OCI-LY3 (cell line): ENCODE data around the gene RPL35.

Source experiments
- H2AFZ ChIP-seq: fragments of 200-600, 300-600 bp; shearing (Covaris generic); 2 replicates; pipeline ENCODE4 v1.6.0; 2014; ENCODE audit warnings: antibody characterized with exemption, low read depth, low read length
- H3K27ac ChIP-seq: fragments of 200-600, 300-600 bp; sonication (generic); 2 replicates; pipeline ENCODE4 v1.5.1; 2014; ENCODE audit warnings: mild to moderate bottlenecking, low read length, moderate library complexity, mixed read lengths
- H3K27me3 ChIP-seq: fragments of 200-600, 300-600 bp; sonication (generic); 2 replicates; pipeline ENCODE4 v1.6.1; 2014; ENCODE audit warnings: low read depth, low read length, mixed read lengths
- H3K36me3 ChIP-seq: fragments of 200-600, 300-600 bp; sonication (generic); replicated peaks from 2 replicates; pipeline ENCODE3; 2014; ENCODE audit warnings: low read depth, low read length, mixed read lengths
- H3K4me1 ChIP-seq: fragments of 300-600, 200-600 bp; sonication (generic); 2 replicates; pipeline ENCODE4 v1.6.1; 2014; ENCODE audit warnings: low read length, mixed read lengths
- H3K4me2 ChIP-seq: fragments of 200-600, 300-600 bp; sonication (generic); 2 replicates; pipeline ENCODE4 v1.6.1; 2014; ENCODE audit warnings: low read length, mixed read lengths
- H3K4me3 ChIP-seq: fragments of 300-600, 200-600 bp; sonication (generic); 2 replicates; pipeline ENCODE4 v1.5.1; 2014; ENCODE audit warnings: antibody characterized with exemption, mild to moderate bottlenecking, low read length, moderate library complexity
- H3K79me2 ChIP-seq: fragments of 300-600, 200-600 bp; shearing (Covaris generic); 2 replicates; pipeline ENCODE4 v1.6.1; 2014; ENCODE audit warnings: mild to moderate bottlenecking, low read length, mixed read lengths
- H3K9ac ChIP-seq: fragments of 300-600, 200-600 bp; shearing (Covaris generic); 2 replicates; pipeline ENCODE4 v1.6.0; 2014; ENCODE audit warnings: mild to moderate bottlenecking, low read length, moderate library complexity
- H3K9me3 ChIP-seq: fragments of 200-600, 300-600 bp; shearing (Covaris generic); 2 replicates; pipeline ENCODE4 v1.6.1; 2014; ENCODE audit warnings: low read length, mixed read lengths; ENCODE audit not compliant: insufficient read depth
- H4K20me1 ChIP-seq: fragments of 200-600, 300-600 bp; sonication (generic); 2 replicates; pipeline ENCODE4 v1.6.1; 2016; ENCODE audit warnings: low read length, mixed read lengths; ENCODE audit not compliant: insufficient read depth
- EZH2phosphoT487 ChIP-seq: fragments of 200-600 bp; shearing (Covaris generic); IDR thresholded peaks from 2 replicates; pipeline ENCODE4 v1.6.1; 2018; ENCODE audit warnings: antibody characterized with exemption, mixed run types, low read depth
- TF ChIP-seq, protein P1 (sequence below): fragments of 200-600, 300-600 bp; sonication (generic); IDR thresholded peaks from 2 replicates; pipeline ENCODE4 v1.5.1; 2014; ENCODE audit warnings: antibody characterized with exemption, low read length, low read depth

RPL35 gene

DNA sequence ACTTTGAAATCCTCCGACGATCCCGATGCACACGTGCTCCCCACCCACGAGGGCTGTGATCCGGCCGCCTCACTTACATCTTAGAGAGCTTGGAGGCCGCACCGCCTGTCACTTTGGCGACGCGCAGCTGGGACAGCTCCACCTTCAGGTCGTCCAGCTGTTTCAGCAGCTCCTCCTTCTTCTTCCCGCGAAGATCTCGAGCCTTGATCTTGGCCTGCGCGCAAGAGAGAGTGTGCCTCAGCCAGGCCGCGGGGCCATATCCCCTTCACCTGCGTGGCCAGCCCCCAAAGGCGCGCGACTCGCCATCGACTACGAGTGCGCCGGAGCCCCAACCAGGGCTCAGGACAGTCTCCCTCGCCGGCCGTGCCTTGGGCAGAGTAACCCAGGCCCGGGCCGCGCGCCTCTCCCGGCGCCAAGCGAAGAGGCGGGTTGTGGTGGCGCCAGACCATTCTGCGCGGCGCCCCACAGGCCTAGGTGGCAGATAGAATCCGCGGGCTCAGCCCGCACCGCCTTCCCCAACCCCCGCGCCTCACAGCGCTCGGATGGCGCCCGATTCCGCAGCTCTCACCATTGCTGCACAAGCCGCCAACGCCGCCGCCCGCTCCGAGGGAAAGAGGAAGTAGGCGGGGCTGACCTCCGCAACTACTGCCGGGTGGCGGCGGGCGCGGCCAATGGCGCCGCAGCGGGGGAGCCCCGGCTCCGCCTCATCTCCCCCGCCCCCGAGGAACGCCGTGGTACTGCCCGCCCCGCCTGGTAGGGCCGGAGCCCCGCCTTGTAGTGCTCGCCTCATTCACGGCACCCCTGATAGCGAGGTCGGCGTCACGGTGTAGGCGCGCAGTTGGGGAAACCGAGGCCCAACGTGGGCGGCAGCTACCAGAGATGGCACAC lies at the start of gene RPL35, which contains the start of gene ARPC5L:
Gene RPL35, minus strand, starts transcription at position 616 of the 888 bp plus-strand sequence. Its CDS starts 45 bp downstream, at position 571.
Gene ARPC5L, plus strand, starts transcription at position 789 of the 888 bp plus-strand sequence. CDS start 7,161 bp downstream, outside the sequence.
- peaks cover 37% of the 10 kb centered on the region for H3K79me2 ChIP-seq

DNA sequence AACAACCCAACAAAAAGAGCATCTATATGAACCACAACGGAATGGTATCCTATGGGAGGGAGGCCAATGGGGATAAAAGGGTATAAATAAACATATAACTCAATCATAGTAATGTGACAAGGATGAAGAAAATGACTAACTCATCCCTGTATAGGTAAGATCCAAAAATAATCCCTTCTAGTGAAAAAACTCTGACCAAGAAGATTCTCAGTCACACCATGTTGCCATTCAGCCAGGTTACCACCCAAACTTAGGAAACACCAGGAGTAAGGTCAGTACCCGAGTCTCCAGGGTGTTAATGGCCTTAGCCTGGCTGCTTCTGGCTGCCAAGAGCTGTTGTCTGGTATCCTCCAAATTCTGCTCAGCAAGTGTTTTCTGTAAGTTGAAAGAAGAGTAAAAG lies 46.3 kb upstream of the RPL35 start:
- no peaks in the 10 kb centered on the region for H3K4me1 ChIP-seq
- no peaks in the 10 kb centered on the region for H4K20me1 ChIP-seq
- no peak for TF ChIP-seq EZH2phosphoT487
- TF ChIP-seq, protein P1, sequence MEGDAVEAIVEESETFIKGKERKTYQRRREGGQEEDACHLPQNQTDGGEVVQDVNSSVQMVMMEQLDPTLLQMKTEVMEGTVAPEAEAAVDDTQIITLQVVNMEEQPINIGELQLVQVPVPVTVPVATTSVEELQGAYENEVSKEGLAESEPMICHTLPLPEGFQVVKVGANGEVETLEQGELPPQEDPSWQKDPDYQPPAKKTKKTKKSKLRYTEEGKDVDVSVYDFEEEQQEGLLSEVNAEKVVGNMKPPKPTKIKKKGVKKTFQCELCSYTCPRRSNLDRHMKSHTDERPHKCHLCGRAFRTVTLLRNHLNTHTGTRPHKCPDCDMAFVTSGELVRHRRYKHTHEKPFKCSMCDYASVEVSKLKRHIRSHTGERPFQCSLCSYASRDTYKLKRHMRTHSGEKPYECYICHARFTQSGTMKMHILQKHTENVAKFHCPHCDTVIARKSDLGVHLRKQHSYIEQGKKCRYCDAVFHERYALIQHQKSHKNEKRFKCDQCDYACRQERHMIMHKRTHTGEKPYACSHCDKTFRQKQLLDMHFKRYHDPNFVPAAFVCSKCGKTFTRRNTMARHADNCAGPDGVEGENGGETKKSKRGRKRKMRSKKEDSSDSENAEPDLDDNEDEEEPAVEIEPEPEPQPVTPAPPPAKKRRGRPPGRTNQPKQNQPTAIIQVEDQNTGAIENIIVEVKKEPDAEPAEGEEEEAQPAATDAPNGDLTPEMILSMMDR = no peak
- H3K4me2 ChIP-seq = no peak overlapping the region
- H2AFZ ChIP-seq = no peak overlapping the region
- peaks cover 4% of the 10 kb centered on the region for H3K36me3 ChIP-seq
- H3K9ac ChIP-seq = no peak overlapping the region
- H3K27me3 ChIP-seq = no peaks in the 10 kb centered on the region
- no peak overlapping the region for H3K4me3 ChIP-seq
- H3K9me3 ChIP-seq = no peaks in the 10 kb centered on the region
- no peak overlapping the region for H3K27ac ChIP-seq
- no peaks in the 10 kb centered on the region for H3K79me2 ChIP-seq

More for the DNA sequence above, at the start of gene RPL35, which contains the start of gene ARPC5L:
- Histone ChIP-seq H4K20me1 (peaks cover 47% of the 10 kb centered on the region), H3K4me2 (peak within 1 kb of the TSS; percentile 85), H3K4me1 (peaks cover 31% of the 10 kb centered on the region), H3K27ac (peak within 1 kb of the TSS; percentile 71), H3K36me3 (peaks cover 46% of the 10 kb centered on the region), H3K27me3 (no peaks in the 10 kb centered on the region), H3K4me3 (peak within 1 kb of the TSS; percentile 95), H2AFZ (peak within 1 kb of the TSS; percentile 96), H3K9me3 (no peaks in the 10 kb centered on the region), H3K9ac (peak within 1 kb of the TSS; percentile 95)
- no peak for TF ChIP-seq EZH2phosphoT487
- TF ChIP-seq, protein P1 = peak; percentile 19; the same call in 1 of the 2 replicates

DNA sequence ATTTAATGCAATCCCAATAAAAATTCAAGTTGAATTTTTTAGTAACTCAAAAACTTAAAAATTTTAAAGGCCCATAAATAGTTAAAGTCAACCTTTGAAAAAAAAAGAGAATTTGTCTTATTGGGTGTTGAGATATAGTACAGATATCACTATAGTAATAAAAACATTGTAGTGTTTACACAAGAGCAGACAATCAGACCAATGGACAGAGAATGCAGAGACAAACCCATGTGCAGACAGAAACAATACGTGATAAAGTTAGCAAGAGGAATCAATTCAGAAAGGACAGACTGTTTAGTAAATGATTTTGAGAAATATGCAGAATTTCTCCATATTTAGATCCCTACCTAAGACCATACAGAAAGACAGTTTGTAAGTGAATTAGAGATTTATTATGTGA lies 45.2 kb upstream of the RPL35 start:
- Histone ChIP-seq H3K79me2 (no peaks in the 10 kb centered on the region), H3K4me2 (no peak overlapping the region), H3K27me3 (no peaks in the 10 kb centered on the region), H3K9ac (no peak overlapping the region), H4K20me1 (no peaks in the 10 kb centered on the region), H3K27ac (no peak overlapping the region), H3K36me3 (peaks cover 4% of the 10 kb centered on the region), H2AFZ (no peak overlapping the region), H3K4me1 (no peaks in the 10 kb centered on the region), H3K9me3 (no peaks in the 10 kb centered on the region), H3K4me3 (no peak overlapping the region)
- TF ChIP-seq, protein P1 = no peak
- no peak for TF ChIP-seq EZH2phosphoT487

DNA sequence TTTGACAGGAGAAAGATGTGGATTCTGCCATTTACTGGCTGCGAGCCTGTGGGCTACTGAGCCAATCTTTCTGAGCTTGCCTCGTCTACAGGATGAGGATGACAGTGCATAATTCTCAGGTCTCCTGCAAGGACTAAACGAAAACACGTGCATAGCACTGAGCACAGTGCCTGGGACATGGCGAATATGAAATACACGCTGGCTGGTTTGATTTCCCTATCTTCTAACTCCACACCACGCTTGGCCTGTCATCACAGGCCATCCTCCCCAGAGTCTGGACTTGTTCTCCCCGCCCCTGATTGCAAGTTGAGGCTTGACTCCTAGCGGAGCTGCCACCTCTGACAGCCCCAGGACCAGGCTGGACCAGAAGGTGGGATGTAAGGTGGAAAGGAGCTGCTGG lies 38.1 kb upstream of the RPL35 start:
- H4K20me1 ChIP-seq = no peaks in the 10 kb centered on the region

More for the DNA sequence above, 38.1 kb upstream of the RPL35 start:
- no peaks in the 10 kb centered on the region for H3K79me2 ChIP-seq
- no peaks in the 10 kb centered on the region for H3K27me3 ChIP-seq
- H3K4me3 ChIP-seq = no peak overlapping the region
- H3K4me2 ChIP-seq = no peak overlapping the region
- H3K9me3 ChIP-seq = no peaks in the 10 kb centered on the region
- TF ChIP-seq, protein P1 = no peak
- no peak for TF ChIP-seq EZH2phosphoT487
- H3K4me1 ChIP-seq = no peaks in the 10 kb centered on the region
- H3K9ac ChIP-seq = no peak overlapping the region
- H3K36me3 ChIP-seq = no peaks in the 10 kb centered on the region
- H2AFZ ChIP-seq = no peak overlapping the region
- no peak overlapping the region for H3K27ac ChIP-seq
